HepG2 (cell line): ENCODE measurements around the gene DNMT3B. TPM values are rescaled to one million over a fixed set of nuclear protein-coding genes. Genes with fewer than 3 reads are reported as not detected.
A peak's percentile ranks its signal among the peaks of the same experiment; 100 is the strongest.

Experiments used
- ELF3 ChIP-seq: IDR thresholded peaks from 2 replicates; pipeline ENCODE4 v1.6.1; 2016; ENCODE audit warnings: missing genetic modification reagents, missing compliant biosample characterization
- HDAC6 ChIP-seq: fragments of 200-600 bp; sonication (generic); IDR thresholded peaks from 2 replicates; pipeline ENCODE4 v1.7.0; 2017; ENCODE audit warnings: mild to moderate bottlenecking, antibody characterized with exemption, low read length, low read depth
- HMG20A ChIP-seq: IDR thresholded peaks from 2 replicates; pipeline ENCODE4 v1.6.1; 2016; ENCODE audit warnings: borderline replicate concordance
- KAT7 ChIP-seq: IDR thresholded peaks from 2 replicates; pipeline ENCODE4 v1.6.1; 2018; ENCODE audit warnings: borderline replicate concordance, missing compliant biosample characterization
- KLF11 ChIP-seq: IDR thresholded peaks from 2 replicates; pipeline ENCODE4 v1.6.1; 2016; ENCODE audit warnings: missing compliant biosample characterization
- KLF6 ChIP-seq: IDR thresholded peaks from 2 replicates; pipeline ENCODE4 v1.8.0; 2016; ENCODE audit warnings: missing biosample characterization, missing genetic modification reagents
- MAZ ChIP-seq, 2 experiments: sonication (generic) in 1 of 2; formaldehyde crosslinking in 1 of 2; IDR thresholded peaks; 2 replicates each; pipeline versions ENCODE4 v1.5.0 to v1.6.1; 2012 to 2020; ENCODE audit warnings: low read depth in 2 of 2, mild to moderate bottlenecking in 2 of 2, borderline replicate concordance in 1 of 2, improper control_type of control experiment in 1 of 2, low read length in 1 of 2, missing genetic modification reagents in 1 of 2, moderate library complexity in 1 of 2
- MXD1 ChIP-seq: sonication (generic); formaldehyde crosslinking; IDR thresholded peaks from 2 replicates; pipeline ENCODE4 v1.4.0; 2020; ENCODE audit warnings: mild to moderate bottlenecking, missing genetic modification reagents
- NR2F6 ChIP-seq, 2 experiments: IDR thresholded peaks; 2 replicates each; pipeline ENCODE4 v1.6.1; 2016; ENCODE audit warnings: antibody characterized with exemption in 1 of 2, mild to moderate bottlenecking in 1 of 2
- RELA ChIP-seq: sonication (generic); formaldehyde crosslinking; IDR thresholded peaks from 2 replicates; pipeline ENCODE4 v1.4.0; 2020; ENCODE audit warnings: missing genetic modification reagents
- SIN3B ChIP-seq: fragments of 150-350 bp; IDR thresholded peaks from 2 replicates; pipeline ENCODE4 v1.6.1; 2014; ENCODE audit warnings: low read length
- TFAP4 ChIP-seq: sonication (generic); IDR thresholded peaks from 2 replicates; pipeline ENCODE4 v1.6.1; 2016; ENCODE audit warnings: low read depth, borderline replicate concordance
- TGIF2 ChIP-seq: IDR thresholded peaks from 2 replicates; pipeline ENCODE4 v1.6.1; 2016; ENCODE audit warnings: control low read depth, missing compliant biosample characterization
- ZBTB20 ChIP-seq: sonication (generic); formaldehyde crosslinking; IDR thresholded peaks from 2 replicates; pipeline ENCODE4 v1.8.1; 2023; ENCODE audit warnings: missing genetic modification reagents, low read depth, mild to moderate bottlenecking, borderline replicate concordance
- ZBTB49 ChIP-seq: sonication (generic); formaldehyde crosslinking; IDR thresholded peaks from 2 replicates; pipeline ENCODE4 v1.4.0; 2020; ENCODE audit warnings: missing genetic modification reagents, borderline replicate concordance
- ZNF24 ChIP-seq: fragments of 450-650 bp; IDR thresholded peaks from 2 replicates; pipeline ENCODE4 v1.6.1; 2017; ENCODE audit warnings: antibody characterized with exemption, mild to moderate bottlenecking
- ZNF777 ChIP-seq: sonication (generic); formaldehyde crosslinking; IDR thresholded peaks from 2 replicates; pipeline ENCODE4 v1.4.0; 2020; ENCODE audit warnings: missing genetic modification reagents
- ZNF781 ChIP-seq: sonication (generic); formaldehyde crosslinking; IDR thresholded peaks from 2 replicates; pipeline ENCODE4 v1.5.1; 2020; ENCODE audit warnings: borderline replicate concordance, mild to moderate bottlenecking, missing genetic modification reagents; ENCODE audit errors: not compliant biosample characterization
- ZNF782 ChIP-seq: sonication (generic); formaldehyde crosslinking; IDR thresholded peaks from 2 replicates; pipeline ENCODE4 v1.4.0; 2020; ENCODE audit warnings: missing genetic modification reagents, mild to moderate bottlenecking, borderline replicate concordance
- polyA plus RNA-seq, 8 experiments: library from polyadenylated mRNA; depleted of rRNA in 3 of 8; stranded (reverse) in 7 of 8; unstranded in 1 of 8; fragments of >200 nt; fragmentation: Illumina TruSeq in 4 of 8; extraction: Trizol in 4 of 8; gene quantifications; 2 replicates each; pipeline versions ENCODE4 v1.2.1 to v1.2.3, GENCODE V29; 2011 to 2016; ENCODE audit warnings: low read depth in 4 of 8, missing spikeins in 1 of 8, mixed read lengths in 1 of 8; ENCODE audit not compliant: insufficient read depth in 1 of 8
- total RNA-seq, 5 experiments: library from RNA; depleted of rRNA; stranded (reverse); fragments of >200 nt; fragmentation: Illumina TruSeq; extraction: Trizol; gene quantifications; 2 replicates each; pipeline ENCODE4 v1.2.3, GENCODE V29; 2016; ENCODE audit warnings: low read depth in 1 of 5
- TF ChIP-seq, protein P1 (sequence below): IDR thresholded peaks from 2 replicates; pipeline ENCODE4 v1.6.1; 2016; ENCODE audit warnings: missing compliant biosample characterization, missing genetic modification reagents, borderline replicate concordance
- TF ChIP-seq, protein P2 (sequence below): sonication (generic); formaldehyde crosslinking; IDR thresholded peaks from 2 replicates; pipeline ENCODE4 v1.9.0; 2022; ENCODE audit warnings: low read depth, missing genetic modification reagents

The DNMT3B gene
- total and polyA plus RNA-seq, 2 of the 13 experiments (the other 11 are each of a cell fraction or from before 2014, with no cell fraction given) = 3.8 to 13.9 TPM

GRCh38 chr20:32789896-32790750 is 27.9 kb downstream of the DNMT3B start (continued):
- TF ChIP-seq ZNF781 (CRISPR knock-in tag) (peak; percentile 68), TGIF2 (CRISPR knock-in tag) (no peak), HMG20A (CRISPR knock-in tag) (no peak), RELA (CRISPR knock-in tag) (no peak), ELF3 (CRISPR knock-in tag) (peak; percentile 25; the same call in 1 of the 2 replicates), ZNF777 (CRISPR knock-in tag) (no peak), MXD1 (CRISPR knock-in tag) (no peak), KLF11 (CRISPR knock-in tag) (no peak), MAZ (IDR thresholded peaks at IDR 0.05; ENCODE audit: borderline replicate concordance, low read depth, low read length) (no peak), MAZ (CRISPR knock-in tag; IDR thresholded peaks at IDR 0.05; ENCODE audit: low read depth) (no peak), HDAC6 (no peak), KLF6 (no peak), ZBTB20 (CRISPR knock-in tag) (peak; percentile 59; the same call in 1 of the 2 replicates), SIN3B (no peak), ZBTB49 (CRISPR knock-in tag) (no peak), KAT7 (CRISPR knock-in tag) (no peak), TFAP4 (no peak), NR2F6 (IDR thresholded peaks at IDR 0.05) (no peak), NR2F6 (CRISPR knock-in tag; IDR thresholded peaks at IDR 0.05) (no peak), ZNF24 (no peak), ZNF782 (CRISPR knock-in tag) (peak; percentile 4; the same call in 1 of the 2 replicates)
- TF ChIP-seq, protein P1, sequence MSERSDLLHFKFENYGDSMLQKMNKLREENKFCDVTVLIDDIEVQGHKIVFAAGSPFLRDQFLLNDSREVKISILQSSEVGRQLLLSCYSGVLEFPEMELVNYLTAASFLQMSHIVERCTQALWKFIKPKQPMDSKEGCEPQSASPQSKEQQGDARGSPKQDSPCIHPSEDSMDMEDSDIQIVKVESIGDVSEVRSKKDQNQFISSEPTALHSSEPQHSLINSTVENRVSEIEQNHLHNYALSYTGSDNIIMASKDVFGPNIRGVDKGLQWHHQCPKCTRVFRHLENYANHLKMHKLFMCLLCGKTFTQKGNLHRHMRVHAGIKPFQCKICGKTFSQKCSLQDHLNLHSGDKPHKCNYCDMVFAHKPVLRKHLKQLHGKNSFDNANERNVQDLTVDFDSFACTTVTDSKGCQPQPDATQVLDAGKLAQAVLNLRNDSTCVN (CRISPR knock-in tag) = no peak
- TF ChIP-seq, protein P2, sequence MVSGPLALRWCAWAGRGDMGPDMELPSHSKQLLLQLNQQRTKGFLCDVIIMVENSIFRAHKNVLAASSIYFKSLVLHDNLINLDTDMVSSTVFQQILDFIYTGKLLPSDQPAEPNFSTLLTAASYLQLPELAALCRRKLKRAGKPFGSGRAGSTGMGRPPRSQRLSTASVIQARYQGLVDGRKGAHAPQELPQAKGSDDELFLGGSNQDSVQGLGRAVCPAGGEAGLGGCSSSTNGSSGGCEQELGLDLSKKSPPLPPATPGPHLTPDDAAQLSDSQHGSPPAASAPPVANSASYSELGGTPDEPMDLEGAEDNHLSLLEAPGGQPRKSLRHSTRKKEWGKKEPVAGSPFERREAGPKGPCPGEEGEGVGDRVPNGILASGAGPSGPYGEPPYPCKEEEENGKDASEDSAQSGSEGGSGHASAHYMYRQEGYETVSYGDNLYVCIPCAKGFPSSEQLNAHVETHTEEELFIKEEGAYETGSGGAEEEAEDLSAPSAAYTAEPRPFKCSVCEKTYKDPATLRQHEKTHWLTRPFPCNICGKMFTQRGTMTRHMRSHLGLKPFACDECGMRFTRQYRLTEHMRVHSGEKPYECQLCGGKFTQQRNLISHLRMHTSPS (CRISPR knock-in tag) = no peak
